ENCODE results near the gene TUBE1.

DNA sequence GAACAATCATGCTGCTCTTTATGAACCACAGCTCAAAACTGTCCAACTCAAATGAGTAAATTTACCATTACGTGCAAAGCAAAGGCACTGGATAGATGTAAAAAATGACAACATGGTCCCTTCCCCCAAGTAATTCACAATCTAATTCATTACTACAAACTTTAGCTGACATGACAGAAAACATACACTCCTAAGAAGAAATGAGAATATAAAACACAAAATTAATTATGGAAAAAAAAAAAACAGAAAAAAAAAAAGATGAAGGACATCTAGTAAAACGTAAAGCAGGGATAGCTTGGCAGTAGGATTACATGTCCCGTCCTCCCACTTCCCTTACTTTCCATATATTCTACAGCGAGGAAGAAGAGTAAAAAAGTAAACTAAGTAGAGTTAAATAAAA lies 5.7 kb downstream of the TUBE1 start:
- TF ChIP-seq POLR2A (IDR thresholded peaks at IDR 0.05; ENCODE audit: low read length) = no peak
- TF ChIP-seq RAD21 (conservative IDR thresholded peaks at IDR 0.05 in 1 of 2, IDR thresholded peaks at IDR 0.05 in 1 of 2) = no peak
- TF ChIP-seq, protein P1, sequence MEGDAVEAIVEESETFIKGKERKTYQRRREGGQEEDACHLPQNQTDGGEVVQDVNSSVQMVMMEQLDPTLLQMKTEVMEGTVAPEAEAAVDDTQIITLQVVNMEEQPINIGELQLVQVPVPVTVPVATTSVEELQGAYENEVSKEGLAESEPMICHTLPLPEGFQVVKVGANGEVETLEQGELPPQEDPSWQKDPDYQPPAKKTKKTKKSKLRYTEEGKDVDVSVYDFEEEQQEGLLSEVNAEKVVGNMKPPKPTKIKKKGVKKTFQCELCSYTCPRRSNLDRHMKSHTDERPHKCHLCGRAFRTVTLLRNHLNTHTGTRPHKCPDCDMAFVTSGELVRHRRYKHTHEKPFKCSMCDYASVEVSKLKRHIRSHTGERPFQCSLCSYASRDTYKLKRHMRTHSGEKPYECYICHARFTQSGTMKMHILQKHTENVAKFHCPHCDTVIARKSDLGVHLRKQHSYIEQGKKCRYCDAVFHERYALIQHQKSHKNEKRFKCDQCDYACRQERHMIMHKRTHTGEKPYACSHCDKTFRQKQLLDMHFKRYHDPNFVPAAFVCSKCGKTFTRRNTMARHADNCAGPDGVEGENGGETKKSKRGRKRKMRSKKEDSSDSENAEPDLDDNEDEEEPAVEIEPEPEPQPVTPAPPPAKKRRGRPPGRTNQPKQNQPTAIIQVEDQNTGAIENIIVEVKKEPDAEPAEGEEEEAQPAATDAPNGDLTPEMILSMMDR (IDR thresholded peaks at IDR 0.05) = no peak
- no peak for TF ChIP-seq EP300 (IDR thresholded peaks at IDR 0.05)
- TF ChIP-seq GATA3 (IDR thresholded peaks at IDR 0.05; ENCODE audit: borderline replicate concordance) = no peak
- TF ChIP-seq, protein P2, sequence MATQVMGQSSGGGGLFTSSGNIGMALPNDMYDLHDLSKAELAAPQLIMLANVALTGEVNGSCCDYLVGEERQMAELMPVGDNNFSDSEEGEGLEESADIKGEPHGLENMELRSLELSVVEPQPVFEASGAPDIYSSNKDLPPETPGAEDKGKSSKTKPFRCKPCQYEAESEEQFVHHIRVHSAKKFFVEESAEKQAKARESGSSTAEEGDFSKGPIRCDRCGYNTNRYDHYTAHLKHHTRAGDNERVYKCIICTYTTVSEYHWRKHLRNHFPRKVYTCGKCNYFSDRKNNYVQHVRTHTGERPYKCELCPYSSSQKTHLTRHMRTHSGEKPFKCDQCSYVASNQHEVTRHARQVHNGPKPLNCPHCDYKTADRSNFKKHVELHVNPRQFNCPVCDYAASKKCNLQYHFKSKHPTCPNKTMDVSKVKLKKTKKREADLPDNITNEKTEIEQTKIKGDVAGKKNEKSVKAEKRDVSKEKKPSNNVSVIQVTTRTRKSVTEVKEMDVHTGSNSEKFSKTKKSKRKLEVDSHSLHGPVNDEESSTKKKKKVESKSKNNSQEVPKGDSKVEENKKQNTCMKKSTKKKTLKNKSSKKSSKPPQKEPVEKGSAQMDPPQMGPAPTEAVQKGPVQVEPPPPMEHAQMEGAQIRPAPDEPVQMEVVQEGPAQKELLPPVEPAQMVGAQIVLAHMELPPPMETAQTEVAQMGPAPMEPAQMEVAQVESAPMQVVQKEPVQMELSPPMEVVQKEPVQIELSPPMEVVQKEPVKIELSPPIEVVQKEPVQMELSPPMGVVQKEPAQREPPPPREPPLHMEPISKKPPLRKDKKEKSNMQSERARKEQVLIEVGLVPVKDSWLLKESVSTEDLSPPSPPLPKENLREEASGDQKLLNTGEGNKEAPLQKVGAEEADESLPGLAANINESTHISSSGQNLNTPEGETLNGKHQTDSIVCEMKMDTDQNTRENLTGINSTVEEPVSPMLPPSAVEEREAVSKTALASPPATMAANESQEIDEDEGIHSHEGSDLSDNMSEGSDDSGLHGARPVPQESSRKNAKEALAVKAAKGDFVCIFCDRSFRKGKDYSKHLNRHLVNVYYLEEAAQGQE (IDR thresholded peaks at IDR 0.05) = no peak
- TF ChIP-seq, protein P3, sequence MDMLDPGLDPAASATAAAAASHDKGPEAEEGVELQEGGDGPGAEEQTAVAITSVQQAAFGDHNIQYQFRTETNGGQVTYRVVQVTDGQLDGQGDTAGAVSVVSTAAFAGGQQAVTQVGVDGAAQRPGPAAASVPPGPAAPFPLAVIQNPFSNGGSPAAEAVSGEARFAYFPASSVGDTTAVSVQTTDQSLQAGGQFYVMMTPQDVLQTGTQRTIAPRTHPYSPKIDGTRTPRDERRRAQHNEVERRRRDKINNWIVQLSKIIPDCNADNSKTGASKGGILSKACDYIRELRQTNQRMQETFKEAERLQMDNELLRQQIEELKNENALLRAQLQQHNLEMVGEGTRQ (IDR thresholded peaks at IDR 0.05) = no peak
- no peak for TF ChIP-seq NFE2L2 (conservative IDR thresholded peaks at IDR 0.05; ENCODE audit: low read length)
- TF ChIP-seq, protein P4, sequence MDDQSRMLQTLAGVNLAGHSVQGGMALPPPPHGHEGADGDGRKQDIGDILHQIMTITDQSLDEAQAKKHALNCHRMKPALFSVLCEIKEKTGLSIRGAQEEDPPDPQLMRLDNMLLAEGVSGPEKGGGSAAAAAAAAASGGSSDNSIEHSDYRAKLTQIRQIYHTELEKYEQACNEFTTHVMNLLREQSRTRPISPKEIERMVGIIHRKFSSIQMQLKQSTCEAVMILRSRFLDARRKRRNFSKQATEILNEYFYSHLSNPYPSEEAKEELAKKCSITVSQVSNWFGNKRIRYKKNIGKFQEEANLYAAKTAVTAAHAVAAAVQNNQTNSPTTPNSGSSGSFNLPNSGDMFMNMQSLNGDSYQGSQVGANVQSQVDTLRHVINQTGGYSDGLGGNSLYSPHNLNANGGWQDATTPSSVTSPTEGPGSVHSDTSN (IDR thresholded peaks at IDR 0.05) = no peak
